ENCODE measurements around the gene SSR3. TPM values are rescaled to one million over a fixed set of nuclear protein-coding genes. Genes with fewer than 3 reads are reported as not detected.
"Not testable (repeated sequence)": the region's sequence is repeated elsewhere in the genome, so short reads cannot be mapped to it uniquely, and the experiment has no call there.

Gene SSR3
- total RNA-seq, 4 donors from 2014 or later, result 47.6 to 78.4 (median 58.3) TPM

DNA sequence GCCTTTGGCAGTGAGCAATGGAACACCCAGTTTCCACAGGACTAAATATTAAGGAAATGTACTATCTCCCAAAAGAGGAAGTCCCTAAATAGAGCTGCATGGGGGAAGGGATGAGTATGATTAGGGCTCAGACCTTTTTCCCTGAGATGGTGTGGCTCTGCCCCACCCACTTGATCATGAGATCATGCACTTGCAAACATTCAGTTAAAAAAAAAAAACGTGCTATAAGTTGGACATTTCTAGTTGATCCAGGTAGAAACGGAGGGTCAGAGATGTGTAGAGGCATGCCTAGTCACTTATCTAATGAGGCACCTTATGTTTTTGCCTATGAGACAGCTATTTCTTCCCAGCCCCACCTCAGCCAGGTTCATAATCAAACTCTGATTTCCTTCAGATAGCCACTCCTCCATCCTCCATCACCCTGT, 24.5 kb upstream of the SSR3 start:
- H3K27ac ChIP-seq, result no peak overlapping the region
- H3K9me3 ChIP-seq, result no peaks in the 10 kb centered on the region
- H3K4me1 ChIP-seq, result no peaks in the 10 kb centered on the region
- H3K27me3 ChIP-seq, result no peaks in the 10 kb centered on the region
- H3K36me3 ChIP-seq, result no peaks in the 10 kb centered on the region
- no peak overlapping the region for H3K4me3 ChIP-seq
- DNase-seq, result no peak
- TF ChIP-seq POLR2A (IDR thresholded peaks at IDR 0.05), result no peak
- TF ChIP-seq, protein P1, sequence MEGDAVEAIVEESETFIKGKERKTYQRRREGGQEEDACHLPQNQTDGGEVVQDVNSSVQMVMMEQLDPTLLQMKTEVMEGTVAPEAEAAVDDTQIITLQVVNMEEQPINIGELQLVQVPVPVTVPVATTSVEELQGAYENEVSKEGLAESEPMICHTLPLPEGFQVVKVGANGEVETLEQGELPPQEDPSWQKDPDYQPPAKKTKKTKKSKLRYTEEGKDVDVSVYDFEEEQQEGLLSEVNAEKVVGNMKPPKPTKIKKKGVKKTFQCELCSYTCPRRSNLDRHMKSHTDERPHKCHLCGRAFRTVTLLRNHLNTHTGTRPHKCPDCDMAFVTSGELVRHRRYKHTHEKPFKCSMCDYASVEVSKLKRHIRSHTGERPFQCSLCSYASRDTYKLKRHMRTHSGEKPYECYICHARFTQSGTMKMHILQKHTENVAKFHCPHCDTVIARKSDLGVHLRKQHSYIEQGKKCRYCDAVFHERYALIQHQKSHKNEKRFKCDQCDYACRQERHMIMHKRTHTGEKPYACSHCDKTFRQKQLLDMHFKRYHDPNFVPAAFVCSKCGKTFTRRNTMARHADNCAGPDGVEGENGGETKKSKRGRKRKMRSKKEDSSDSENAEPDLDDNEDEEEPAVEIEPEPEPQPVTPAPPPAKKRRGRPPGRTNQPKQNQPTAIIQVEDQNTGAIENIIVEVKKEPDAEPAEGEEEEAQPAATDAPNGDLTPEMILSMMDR (IDR thresholded peaks at IDR 0.05), result no peak

DNA sequence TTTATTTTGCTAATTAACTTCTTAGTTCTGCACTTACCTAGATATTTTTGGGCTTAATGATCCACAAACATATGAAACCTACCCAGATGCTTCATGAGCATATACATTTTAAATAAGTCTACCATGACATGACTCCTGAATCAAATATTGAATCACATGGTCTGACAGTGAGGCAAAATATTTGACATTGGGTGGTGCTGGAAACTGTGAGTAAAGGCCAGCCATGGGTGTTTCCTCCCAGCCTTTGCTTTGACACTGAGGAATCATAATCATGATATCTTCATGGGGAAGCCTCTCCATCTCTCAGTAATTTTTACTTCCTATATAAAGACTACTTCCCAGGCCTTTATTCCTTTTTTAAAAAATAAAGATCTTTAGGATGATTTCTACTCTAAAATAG, 22.8 kb upstream of the SSR3 start:
- Histone ChIP-seq H3K4me3 (no peak overlapping the region), H3K9me3 (no peaks in the 10 kb centered on the region), H3K36me3 (no peaks in the 10 kb centered on the region), H3K4me1 (no peaks in the 10 kb centered on the region), H3K27me3 (no peaks in the 10 kb centered on the region), H3K27ac (no peak overlapping the region)
- TF ChIP-seq, protein P1 (IDR thresholded peaks at IDR 0.05), result no peak
- TF ChIP-seq POLR2A (IDR thresholded peaks at IDR 0.05), result no peak
- no peak for DNase-seq

DNA sequence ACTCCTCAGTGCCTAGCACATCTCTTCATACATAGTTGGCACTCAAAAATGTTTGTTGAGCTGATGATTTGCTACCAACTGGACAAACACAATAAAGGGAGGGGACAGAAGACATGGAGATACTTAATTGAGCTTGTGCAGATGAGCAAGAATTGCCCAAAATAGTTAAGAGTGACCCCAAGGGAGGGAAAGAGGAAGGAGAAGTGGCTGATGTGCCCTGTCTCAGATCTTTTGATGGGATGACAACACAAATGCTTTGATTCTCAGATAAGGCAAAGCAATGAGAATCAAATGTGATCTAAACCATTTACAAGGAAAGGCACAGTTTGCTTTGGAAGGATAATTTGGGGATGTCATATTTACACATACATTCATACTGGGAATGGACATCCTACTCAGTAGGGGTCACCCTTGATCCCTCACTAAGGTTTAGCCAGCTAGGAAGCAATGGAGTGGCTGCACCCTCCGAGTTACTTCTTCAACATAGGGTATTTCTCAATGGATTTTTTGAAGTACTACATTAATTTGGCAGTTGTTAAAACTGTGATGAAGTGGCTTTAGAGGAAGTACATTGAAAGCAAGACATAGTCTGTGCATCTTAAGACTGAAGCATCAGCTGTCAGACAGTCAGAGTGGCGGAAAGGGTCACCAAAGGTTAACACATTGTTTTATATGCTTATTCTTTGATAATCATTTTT, 21.9 kb upstream of the SSR3 start:
- no peak for DNase-seq
- no peaks in the 10 kb centered on the region for H3K9me3 ChIP-seq
- no peaks in the 10 kb centered on the region for H3K27me3 ChIP-seq
- no peak for TF ChIP-seq POLR2A (IDR thresholded peaks at IDR 0.05)
- TF ChIP-seq, protein P1 (IDR thresholded peaks at IDR 0.05), result peak in 1 of 6 experiments; percentile 22
- H3K27ac ChIP-seq, result no peak overlapping the region
- H3K36me3 ChIP-seq, result no peaks in the 10 kb centered on the region
- H3K4me3 ChIP-seq, result no peak overlapping the region
- no peaks in the 10 kb centered on the region for H3K4me1 ChIP-seq

DNA sequence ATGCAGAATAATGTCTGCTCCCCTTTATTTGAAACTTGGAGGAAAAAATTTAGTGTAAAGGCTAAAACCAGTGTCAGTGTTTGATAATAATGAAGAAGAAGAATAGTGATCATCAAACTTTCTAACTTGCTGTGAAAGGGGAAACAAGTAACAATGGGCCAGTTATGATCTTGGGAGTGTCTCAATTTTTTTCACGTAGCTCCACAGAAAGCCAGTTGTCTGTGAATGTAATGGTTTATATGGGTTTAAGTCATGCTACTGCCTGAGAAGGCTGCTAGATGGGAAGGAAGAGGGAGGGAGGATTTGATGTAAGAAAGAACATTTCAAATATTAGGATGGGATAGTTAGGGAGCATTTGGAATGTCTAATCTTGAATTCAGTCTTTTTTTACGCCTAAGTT, 21.1 kb upstream of the SSR3 start:
- Histone ChIP-seq H3K4me1 (no peaks in the 10 kb centered on the region), H3K9me3 (no peaks in the 10 kb centered on the region), H3K27ac (no peak overlapping the region), H3K4me3 (no peak overlapping the region), H3K36me3 (no peaks in the 10 kb centered on the region), H3K27me3 (no peaks in the 10 kb centered on the region)
- no peak for TF ChIP-seq POLR2A (IDR thresholded peaks at IDR 0.05)
- TF ChIP-seq, protein P1 (IDR thresholded peaks at IDR 0.05), result no peak
- no peak for DNase-seq

DNA sequence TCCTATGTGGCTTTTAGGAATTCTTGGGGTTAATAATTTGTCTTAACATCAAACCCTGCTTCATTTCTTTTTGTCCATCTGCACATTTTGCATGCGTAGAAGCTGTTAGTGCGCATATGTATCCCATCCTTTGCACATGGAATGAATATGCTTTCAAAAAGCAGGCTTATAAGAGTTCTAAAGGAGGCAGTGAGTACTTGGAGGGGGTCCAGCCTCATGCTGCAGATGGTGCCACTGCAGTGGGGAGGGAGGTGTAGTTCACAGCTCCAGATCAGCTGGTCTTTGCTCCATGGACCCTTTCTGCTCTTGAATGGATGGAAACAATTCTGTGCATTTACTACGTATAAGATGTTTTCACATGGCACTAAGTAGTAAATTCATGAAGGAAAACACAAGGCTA, 20.7 kb upstream of the SSR3 start:
- Histone ChIP-seq H3K36me3 (no peaks in the 10 kb centered on the region), H3K27ac (no peak overlapping the region), H3K27me3 (no peaks in the 10 kb centered on the region), H3K9me3 (no peaks in the 10 kb centered on the region), H3K4me3 (no peak overlapping the region), H3K4me1 (no peaks in the 10 kb centered on the region)
- DNase-seq, result no peak
- TF ChIP-seq, protein P1 (IDR thresholded peaks at IDR 0.05), result no peak
- no peak for TF ChIP-seq POLR2A (IDR thresholded peaks at IDR 0.05)

DNA sequence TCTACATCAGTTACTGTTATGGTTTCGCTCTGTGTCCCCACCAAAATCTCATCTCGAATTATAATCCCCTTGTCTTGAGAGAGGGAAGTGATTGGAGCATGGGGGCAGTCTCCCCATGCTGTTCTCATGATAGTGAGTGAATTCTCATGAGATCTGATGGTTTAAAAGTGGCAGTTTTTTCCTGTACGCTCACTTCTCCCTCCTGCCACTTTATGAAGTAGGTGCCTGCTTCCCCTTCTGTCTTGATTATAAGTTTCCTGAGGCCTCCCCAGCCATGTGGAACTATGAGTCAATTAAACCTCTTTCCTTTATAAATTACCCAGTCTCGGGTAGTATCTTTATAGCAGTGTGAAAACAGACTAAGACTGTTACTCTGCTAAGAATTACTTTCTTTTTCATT, 15.0 kb upstream of the SSR3 start:
- H3K9me3 ChIP-seq, H3K27me3 ChIP-seq, H3K4me1 ChIP-seq, H3K27ac ChIP-seq, H3K4me3 ChIP-seq, H3K36me3 ChIP-seq, DNase-seq: not testable (repeated sequence)

DNA sequence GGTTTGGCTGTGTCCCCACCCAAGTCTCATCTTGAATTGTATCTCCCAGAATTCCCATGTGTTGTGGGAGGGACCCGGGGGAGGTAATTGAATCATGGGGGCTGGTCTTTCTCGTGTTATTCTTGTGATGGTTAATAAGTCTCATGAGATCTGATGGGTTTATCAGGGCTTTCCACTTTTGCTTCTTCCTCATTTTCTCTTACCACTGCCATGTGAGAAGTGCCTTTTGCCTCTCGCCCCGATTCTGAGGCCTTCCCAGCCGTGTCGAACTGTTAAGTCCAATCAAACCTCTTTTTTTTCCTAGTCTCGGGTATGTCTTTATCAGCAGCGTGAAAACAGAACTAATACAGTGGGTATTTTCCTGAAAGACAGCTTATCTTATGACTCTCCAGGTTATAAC, 14.1 kb upstream of the SSR3 start:
- not testable (repeated sequence) for H3K4me1 ChIP-seq, H3K27ac ChIP-seq, DNase-seq, H3K36me3 ChIP-seq, H3K9me3 ChIP-seq, H3K27me3 ChIP-seq, H3K4me3 ChIP-seq
